Left hindlimb (tissue), 1 donor: ENCODE measurements around the gene HMCN1.

Experiments used
- DNase-seq: peaks from one replicate; pipeline ENCODE4 v3.0.0-alpha.2; 2018

The HMCN1 gene

DNA sequence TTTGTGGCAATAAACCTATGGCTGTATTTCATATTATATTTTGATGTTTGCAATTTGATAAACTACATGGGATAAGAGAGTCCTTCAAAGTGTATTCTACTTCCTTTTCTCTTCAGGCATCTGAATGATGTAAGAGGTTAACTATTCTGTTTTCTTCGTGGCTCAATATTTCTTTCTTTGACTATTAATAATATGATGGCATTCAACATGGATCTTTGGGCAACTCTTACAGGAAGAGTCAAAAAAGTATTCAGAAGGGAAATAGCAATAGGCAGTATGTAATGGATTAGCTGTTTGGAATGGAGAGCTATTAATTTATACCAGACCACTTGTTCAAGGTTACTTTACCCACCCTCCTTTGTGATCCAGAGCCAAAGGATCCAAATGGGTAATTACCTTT lies 74.4 kb downstream of the HMCN1 start:
- DNase-seq = no peak

DNA sequence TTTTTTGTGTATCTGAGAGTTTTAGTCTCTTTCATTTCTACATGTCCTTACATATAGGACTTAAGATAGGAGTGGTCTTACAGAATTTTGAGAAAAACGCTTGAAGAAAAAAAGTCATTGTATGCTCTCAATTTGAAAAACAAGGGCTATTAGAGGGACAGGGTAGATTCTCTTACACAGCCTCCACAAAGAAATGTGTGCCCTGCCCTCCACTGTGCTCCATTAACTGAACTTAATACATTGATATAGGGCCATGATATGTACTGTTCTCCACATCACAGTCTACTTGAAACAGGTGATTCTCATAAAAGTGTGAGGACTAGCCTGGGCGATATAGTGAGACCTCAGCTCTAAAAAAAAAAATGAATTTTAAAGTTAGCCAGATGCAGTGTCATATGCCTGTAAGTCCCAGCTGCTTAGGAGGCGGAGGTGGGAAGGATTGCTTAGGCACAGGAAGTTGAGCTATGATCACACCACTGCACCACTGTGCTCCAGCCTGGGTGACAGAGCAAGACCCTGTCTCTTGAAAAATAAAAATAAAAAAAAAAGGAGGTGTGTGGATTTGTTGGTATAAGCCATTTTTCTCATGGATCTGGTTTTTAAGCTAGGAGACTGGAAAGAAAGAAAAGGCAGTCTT lies 77.0 kb downstream of the HMCN1 start:
- DNase-seq = no peak

DNA sequence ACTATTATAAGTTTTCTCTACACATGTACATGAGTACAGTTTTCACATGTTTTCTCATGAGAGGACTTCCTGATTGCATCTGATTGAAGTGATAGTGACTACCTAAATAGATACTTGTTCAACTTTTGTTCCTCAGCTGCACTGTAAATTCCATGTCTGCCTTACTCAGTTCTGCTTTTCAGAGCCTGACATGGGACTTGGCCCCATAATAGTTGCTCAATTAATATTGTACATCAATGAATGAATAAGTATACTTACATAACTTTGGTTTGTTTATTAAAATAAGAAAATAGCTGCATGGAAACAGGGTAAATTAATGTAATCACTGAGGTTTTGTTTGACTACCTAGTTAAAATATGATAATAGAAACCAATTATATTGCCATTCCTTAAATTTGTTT lies 78.7 kb downstream of the HMCN1 start:
- no peak for DNase-seq

DNA sequence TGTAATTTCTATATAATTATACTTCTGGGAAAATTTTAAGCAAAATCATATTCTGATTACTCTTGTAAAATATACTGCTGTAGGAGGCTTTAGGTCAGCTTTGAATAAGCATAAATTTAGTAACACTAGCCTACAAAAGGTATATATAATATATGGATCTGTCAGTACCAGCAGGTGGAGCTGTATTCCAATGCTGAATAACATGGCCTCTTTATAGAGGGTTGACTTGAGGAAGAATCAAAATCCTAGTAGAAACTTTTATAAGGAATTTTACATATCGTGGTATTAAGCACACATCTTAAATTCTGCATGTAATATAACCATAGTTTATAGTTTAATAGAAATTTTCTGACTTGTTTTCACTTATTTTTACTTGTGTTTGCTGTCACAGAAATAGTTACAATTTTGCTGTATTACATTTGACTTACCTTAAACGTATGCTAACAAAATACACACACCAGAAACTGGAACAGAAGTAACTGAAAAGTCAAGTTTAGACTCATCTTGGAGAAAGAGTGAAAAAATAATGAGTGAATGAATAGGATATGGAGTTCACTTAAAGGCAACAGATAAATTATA lies 79.3 kb downstream of the HMCN1 start:
- no peak for DNase-seq

DNA sequence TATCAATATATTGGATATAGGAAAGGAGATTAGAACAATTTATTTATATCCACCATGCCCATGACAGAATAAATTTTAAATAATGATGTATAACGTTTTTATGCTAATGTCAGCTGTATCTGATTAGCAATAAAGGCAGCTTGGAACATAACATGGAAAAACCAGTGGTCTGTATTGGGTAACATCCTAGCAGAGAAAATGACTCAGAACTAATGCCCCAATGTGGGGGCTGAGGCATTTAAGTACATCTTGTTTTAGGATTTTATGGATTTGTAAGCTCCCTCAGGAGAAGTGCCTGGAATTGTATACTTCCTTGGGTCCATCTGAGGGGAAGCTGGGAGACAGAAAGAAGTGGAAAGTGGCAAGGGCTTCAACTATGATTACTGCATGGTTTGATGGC lies 82.3 kb downstream of the HMCN1 start:
- no peak for DNase-seq

DNA sequence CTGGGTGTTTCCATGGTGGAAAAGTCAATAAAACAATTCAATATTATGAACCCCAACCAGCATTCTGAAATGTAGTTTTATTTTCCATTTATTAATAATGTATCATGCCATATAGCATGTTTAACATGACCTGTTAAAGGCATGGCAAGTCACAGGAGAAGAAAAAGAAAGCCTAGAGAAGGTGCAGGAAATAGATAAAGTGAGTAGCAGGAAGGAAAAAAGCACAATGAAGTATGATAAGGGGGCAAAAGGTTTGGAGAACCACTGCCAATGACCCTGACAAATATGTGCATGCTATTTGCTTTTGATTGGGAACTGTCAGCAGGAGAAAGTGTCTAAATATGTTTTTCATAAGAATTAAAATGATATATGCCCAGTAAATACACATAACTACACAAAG lies 85.6 kb downstream of the HMCN1 start:
- DNase-seq = no peak

DNA sequence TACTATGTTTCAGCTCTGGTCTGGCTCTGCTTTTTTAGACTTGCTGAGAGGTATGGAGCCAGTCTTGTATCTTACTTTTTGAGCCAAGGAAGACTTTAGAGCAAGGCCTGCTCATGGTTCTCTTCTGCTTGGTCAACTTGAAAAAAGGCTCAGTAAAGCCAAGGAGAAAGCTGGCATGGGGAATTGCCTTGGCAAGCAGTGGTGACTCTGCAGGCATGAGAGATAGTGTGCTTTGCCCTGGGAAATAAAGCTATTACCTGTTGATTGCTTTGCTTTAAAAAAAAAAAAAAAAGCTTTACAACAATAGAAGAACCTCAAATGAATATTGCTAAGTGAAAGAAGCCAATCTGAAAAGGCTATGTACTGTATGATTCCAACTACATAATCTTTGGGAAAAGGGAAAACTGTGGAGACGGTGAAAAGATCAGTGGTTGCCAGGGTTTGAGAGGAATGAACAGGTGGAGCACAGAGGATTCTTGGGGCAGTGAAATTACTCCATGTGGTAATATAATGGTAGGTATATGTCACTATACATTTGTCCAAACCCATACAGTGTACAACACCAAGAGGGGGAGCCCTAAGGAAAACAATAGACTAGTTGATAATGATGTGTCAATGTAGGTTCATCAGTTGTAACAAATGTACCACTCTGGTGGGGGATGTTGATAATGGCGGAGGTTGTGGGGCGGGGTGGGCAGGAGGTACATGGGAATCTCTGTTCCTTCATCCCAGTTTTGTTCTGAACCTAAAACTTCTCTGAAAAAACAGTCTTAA lies 87.6 kb downstream of the HMCN1 start:
- no peak for DNase-seq

DNA sequence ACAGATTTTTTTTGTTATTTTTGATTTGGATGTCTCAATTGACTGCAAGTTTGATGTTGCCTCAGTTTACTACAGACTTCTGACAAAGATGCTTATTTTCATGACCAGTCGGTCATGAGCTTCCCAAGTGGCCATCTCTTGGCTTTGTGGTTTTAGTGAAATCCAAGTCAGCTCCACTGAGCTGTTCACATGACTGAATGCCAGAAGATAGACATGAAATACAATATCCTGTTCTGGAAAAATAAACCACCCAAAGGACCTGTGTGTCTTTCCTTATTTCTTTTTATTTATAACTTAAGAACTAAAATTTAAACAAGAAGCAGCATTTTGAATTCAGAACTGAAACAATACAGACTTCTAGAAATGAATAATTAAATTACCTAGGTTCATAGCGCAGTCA lies 89.3 kb downstream of the HMCN1 start:
- DNase-seq = no peak

DNA sequence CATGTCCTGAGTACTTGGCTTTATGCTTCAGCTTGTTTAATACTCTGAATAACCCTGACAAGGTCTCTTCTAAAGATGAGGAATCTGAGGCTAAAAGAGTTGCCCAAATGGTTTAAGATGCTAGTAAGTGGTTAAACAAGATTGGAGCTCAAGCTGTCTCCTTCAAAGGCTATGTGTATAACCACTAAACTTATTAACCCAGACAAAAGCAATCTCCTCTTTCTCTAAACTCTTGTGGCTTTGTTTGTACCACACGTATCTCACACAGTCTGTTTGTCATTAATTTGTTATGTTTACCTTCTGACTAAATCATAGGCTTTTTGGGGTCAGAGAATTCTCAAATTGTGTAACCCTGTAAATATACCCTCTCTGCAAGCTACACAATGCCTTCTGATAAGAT lies 89.9 kb downstream of the HMCN1 start:
- DNase-seq = no peak

DNA sequence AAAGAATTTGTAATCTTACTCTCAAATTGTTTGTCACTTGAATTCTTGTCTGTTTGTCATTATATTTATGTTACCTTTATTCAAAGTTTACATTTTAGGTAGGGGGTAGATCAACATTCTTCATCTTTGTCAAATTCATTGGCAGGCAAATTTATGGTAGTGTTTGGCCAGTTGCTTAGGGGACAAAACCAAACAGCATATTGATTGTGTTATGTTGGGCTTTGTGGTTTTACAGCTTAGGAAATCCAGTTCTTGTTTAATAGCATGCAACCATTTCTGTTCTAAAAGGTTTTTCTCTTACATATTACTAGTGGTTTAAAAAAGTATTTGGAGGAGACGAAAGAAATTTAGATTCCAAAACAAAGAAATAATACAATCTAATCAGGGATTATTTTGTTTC lies 91.4 kb downstream of the HMCN1 start:
- DNase-seq = no peak

DNA sequence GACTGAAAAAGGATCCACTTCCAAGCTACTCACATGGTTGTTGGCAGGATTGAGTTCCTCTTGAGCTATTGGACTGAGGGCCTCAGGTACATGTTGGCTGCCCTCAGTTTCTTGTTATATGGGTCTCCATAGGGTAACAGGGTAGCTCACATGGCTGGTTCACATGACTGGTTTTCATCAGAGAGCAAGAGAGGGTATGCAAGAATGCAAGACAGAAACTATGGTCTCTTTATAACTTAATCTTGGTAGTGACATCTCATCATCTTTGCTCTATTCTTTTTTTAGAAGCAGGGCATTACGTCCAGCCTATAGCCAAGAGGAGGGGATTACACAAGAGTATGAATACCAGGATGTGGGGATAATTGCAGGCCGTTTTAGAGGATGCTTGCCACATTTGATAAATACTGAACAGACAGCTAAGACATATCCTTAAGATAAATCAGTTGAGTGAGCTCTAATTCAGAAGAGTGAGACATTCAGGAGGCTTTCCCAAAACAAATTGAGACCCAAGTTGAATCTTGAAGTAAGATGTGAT lies 100.2 kb downstream of the HMCN1 start:
- no peak for DNase-seq

DNA sequence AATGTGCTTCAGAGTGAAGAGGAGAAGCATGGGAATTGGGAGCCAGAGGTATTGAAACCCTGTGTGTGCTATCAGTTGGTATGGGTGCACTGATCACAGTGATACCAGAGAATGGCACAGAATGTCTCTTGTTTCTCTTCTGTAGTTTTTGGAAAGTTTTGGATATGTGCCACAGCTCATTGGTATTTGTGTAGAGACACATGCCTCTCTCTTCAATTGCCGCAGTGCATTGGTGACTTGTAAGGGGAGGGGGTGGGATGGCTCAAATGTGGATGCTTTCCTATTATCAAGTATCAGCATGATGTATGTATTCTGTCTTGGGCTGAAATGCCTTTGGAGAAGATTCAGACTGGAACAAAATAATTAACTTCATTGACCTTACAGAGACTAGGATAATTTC lies 101.0 kb downstream of the HMCN1 start:
- DNase-seq = no peak

DNA sequence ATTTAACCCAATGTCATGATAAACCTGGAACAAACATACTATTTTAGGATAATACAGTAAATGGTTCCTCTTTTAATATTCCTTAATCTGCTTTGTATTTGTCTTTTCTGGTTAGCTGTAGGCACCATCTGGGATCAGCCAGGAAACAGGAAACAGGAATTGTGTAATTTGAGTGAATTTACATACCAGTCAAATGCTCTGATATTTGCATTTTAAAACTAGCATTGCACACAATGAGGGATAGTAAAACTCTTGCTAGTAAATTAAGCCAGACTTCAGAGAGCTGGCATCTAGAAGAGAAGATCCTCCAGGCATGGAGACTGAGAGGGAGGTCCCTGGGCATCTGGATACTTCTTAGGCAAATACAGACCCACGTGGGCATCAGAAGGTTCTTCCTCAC lies 103.5 kb downstream of the HMCN1 start:
- DNase-seq = no peak

DNA sequence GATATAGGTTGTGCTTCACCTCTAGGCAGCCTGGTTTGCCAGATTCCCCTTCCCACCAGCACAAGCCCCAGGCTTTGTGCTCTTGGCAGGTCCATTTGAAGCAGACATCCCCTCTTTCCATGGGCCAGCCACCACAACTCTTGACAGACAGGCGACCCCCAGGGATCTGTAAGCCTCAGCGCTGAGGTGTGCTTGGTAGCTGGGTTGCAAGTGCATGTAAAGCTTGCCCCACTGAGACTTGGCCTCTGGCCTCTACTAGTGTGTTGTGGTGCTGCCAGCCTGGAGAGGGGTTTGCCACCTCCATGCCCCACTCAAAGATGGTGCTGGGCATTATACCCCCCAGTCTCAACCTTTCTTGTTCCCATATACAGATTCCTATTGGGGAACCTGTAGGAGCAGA lies 103.9 kb downstream of the HMCN1 start:
- no peak for DNase-seq

DNA sequence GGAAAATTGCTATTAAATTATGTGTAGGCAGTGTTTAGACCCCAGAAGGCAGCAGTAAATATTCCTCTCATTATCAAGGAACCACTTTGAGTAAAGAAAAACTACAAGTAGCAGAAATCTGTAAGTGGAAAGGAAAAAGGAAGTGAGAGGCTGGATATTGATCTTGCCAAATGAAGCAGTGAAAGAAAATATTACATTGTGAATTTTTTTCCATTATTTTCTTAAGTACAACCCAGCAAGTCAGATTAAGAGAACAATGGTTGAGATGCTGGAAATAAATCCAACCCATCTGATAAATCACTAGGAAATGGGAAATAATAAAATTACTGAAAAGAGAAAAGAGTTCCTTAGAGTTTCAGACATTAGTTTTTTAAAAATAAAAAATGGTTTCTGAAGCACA lies 106.7 kb downstream of the HMCN1 start:
- no peak for DNase-seq

DNA sequence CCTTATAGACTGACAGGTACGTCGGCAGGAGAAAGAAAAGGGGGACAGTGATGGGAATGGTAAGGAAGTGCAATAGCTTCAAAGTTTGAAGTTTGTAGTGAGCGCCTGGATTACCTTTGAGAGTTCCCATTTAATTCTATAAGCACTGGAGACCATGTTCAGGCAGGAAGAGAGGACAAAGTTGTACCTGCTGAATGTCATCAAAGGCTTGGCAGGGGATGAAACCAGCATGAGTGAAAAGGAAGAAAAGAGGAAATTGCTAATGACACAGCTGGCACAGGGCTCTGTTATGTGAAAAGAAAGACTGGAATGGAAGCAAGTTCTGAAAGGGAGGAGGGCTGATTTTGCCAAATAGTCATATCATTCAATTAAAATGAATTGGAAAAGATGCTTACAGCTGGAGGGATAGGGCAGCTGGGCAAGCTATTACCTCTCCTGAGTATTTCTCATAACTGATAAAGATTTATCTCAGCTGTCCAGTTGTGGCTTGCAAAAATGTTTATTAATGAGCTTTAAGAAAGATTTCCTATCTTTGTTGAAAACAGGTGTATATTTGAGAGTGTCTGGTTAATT lies 109.2 kb downstream of the HMCN1 start:
- no peak for DNase-seq

DNA sequence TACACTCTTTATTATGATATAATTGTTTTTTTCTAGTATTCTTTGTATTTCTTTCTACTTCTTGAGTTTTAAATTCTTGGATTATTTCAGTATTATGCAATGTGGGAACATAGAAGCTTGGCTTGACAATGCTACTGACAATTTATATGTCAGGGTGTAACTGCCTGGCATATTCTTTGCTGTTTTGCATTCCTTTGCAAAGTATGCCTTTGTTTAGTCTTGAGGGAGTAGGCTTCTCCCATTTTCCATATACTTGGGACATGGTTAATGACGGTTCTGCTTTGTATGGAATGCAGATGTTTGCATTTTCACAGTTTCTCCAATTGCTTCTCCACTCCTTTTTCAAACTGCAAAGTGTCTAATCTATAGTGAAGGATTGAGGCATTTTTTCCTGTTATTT lies 109.8 kb downstream of the HMCN1 start:
- DNase-seq = no peak

DNA sequence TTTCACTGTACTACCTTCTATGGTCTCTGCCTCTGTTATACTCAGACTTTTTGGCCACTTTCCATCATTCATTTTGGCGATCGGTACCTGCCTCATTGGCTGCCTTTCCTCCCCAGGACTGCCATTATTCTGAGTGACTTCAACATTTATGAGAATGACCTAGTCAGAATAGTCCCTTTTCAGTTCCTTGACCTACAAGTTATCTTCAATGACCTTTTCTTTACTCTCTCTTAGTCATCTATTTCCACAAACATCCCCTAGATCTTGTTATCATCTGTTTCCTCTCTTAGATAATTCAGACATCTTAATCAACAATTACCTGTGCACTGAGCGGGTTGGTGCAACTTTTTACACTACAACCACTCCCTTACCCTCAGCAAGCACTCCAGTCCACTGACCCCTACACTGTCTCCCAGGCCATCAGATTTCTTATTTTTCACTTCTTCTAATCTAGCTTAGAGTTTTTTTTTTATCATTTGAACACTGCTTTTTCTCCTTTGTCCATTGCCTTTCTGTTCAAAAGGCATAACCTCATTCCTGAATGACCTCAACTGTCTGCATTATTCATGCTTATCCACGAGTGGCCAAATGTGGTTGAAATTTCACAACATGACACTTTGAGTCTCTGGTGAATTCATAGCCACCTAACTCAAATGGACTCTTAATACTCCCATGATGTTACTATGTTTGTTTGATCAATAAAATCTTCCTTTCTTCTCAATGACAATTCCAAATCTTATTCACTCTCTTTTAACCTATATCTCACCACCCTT lies 112.7 kb downstream of the HMCN1 start:
- no peak for DNase-seq

DNA sequence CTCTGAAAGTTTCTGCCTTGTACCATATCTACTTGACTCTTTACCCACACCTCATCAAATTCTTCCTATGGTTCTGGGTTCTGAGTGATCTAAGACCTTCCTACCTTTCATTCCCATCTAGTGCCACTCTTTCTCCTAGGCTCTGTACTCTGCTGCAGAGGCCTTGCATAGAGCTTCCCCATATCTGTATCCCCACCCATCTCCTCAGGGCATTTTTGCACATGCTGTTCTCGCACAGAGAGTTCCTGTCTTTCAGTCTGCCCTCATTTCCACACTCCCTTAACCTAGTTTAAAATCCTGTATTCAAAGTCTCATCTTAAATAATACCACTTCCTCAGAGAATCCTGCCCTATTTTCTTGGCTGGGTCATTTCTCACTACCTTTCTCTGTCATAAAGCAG lies 114.8 kb downstream of the HMCN1 start:
- no peak for DNase-seq

DNA sequence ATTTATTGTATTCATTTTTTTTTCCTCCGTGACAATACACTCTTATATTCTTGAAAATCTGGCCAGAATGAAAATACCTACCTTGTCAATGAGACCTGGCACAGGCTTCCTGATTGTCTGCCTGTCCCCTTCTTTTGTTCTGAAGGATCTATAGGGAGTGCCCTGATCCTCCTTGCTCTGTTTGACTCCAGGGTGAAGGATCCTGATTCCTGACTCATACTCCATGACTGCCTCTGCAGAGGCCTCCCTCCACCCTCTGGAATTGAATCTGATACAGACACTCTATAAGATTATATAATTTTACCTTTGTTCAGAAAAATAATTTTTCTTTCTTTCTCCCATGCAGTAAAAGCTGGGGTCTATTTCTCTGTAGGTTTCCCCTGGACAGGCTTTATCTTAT lies 116.2 kb downstream of the HMCN1 start:
- no peak for DNase-seq

DNA sequence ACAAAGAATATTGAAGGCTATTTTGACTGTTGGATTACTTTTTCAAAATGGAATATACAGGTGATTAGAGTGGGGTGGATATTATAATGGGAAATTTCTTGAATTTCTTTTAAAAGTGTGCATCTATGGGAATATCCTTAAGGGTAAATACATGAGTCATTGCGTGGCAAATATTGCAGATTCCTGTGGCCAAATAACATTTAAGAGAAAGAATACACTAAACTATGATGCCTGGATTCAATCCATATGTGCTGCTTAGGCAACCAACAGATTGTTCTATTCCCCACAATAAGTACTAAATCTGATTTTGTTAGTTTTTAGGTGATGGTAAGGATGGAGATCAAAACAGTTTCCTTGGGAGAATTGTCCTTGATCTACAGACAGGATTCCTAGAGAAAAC lies 119.5 kb downstream of the HMCN1 start:
- no peak for DNase-seq

DNA sequence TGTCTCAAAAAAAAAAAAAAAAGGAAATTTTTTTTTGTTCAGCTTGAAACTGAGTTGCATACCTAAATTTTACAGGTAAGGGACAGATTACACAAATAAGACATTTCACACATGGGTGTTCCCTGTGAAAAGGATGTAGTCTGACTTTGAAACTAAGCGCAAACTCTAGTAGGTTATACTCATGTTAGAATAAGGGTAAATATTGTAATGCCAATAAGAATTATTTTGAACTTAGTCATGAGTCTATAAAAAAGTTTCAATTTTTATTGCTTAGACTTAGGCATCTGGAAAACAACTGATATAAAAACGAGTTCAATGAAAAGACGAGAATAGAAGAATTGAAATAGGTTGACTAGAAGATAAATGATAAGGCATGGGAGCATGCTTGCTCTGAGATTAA lies 122.3 kb downstream of the HMCN1 start:
- DNase-seq = no peak

DNA sequence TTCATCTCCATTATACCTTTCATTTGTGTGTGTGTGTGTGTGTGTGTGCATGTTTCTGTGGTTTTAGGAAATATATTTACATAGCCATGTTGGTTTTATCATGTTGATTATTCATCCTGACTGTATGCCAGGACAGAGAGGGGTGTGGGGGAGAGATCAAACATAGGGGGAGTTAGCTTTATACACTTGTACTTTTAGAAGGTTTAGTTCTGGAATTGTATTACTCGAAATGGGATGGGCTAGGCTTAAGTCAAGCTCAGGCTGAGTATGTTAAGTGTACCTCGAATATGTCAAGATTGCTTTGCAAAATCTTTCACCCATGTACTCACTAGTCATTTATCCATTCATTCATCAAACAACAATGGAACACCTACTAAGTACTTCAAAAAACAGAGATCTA lies 123.3 kb downstream of the HMCN1 start:
- DNase-seq = no peak
